Karpas-422 (cell line): ENCODE results near the gene TRPM2. TPM values are rescaled to one million over a fixed set of nuclear protein-coding genes. Genes with fewer than 3 reads are reported as not detected.

ENCODE experiments used
- DNase-seq: peaks from one replicate; pipeline ENCODE4 v3.0.0-alpha.2; 2015
- H2AFZ ChIP-seq: fragments of 200-600 bp; sonication (generic); 2 replicates; pipeline ENCODE4 v1.6.1; 2014; ENCODE audit warnings: antibody characterized with exemption, low read length, mixed read lengths
- H3K27ac ChIP-seq: fragments of 200-600 bp; sonication (generic); 2 replicates; pipeline ENCODE4 v1.5.1; 2014; ENCODE audit warnings: mild to moderate bottlenecking, low read length, moderate library complexity
- H3K27me3 ChIP-seq: fragments of 200-600 bp; sonication (generic); 2 replicates; pipeline ENCODE4 v1.6.1; 2014; ENCODE audit warnings: low read length, mixed read lengths
- H3K36me3 ChIP-seq: fragments of 200-600 bp; sonication (generic); 2 replicates; pipeline ENCODE4 v1.6.1; 2014; ENCODE audit warnings: low read length, mixed read lengths; ENCODE audit not compliant: insufficient read depth
- H3K4me1 ChIP-seq: fragments of 200-600 bp; sonication (generic); 2 replicates; pipeline ENCODE4 v1.6.1; 2014; ENCODE audit warnings: mild to moderate bottlenecking, low read length, mixed read lengths
- H3K4me2 ChIP-seq: fragments of 200-600 bp; sonication (generic); 2 replicates; pipeline ENCODE4 v1.6.1; 2014; ENCODE audit warnings: low read length, low read depth, mild to moderate bottlenecking; ENCODE audit not compliant: poor library complexity, severe bottlenecking
- H3K4me3 ChIP-seq: fragments of 200-600 bp; sonication (generic); 2 replicates; pipeline ENCODE4 v1.5.1; 2014; ENCODE audit warnings: mild to moderate bottlenecking, antibody characterized with exemption, low read length, mixed read lengths
- H3K79me2 ChIP-seq: fragments of 200-600 bp; sonication (generic); 2 replicates; pipeline ENCODE4 v1.6.1; 2014; ENCODE audit warnings: mild to moderate bottlenecking, low read length, mixed read lengths
- H3K9ac ChIP-seq: fragments of 200-600 bp; sonication (generic); 2 replicates; pipeline ENCODE4 v1.6.0; 2014; ENCODE audit warnings: low read length
- H3K9me2 ChIP-seq: fragments of 200-600 bp; sonication (generic), shearing (Covaris generic); replicated peaks from 2 replicates; pipeline ENCODE4 v1.6.0; 2014; ENCODE audit warnings: mild to moderate bottlenecking, low read length, moderate library complexity; ENCODE audit not compliant: insufficient read depth
- H3K9me3 ChIP-seq: fragments of 300-700, 200-600 bp; sonication (generic); 2 replicates; pipeline ENCODE4 v1.6.1; 2014; ENCODE audit warnings: low read length, mixed read lengths
- H4K20me1 ChIP-seq: fragments of 200-600 bp; sonication (generic); 2 replicates; pipeline ENCODE4 v1.6.1; 2014; ENCODE audit warnings: mild to moderate bottlenecking, antibody characterized with exemption, low read length, low read depth; ENCODE audit not compliant: insufficient read depth
- total RNA-seq: library from RNA; depleted of rRNA; stranded (reverse); fragments of >200 nt; shearing (Covaris generic); gene quantifications from 2 replicates; pipeline ENCODE4 v1.2.3, GENCODE V29; 2014; ENCODE audit warnings: low replicate concordance

TRPM2 gene
- total RNA-seq, 1 experiment from 2014 or later: not detected

GRCh38 chr21:44368711-44369446 lies 15.5 kb downstream of the TRPM2 start:
- Histone ChIP-seq H3K9ac (no peak overlapping the region), H3K4me3 (no peak overlapping the region), H3K79me2 (no peaks in the 10 kb centered on the region), H2AFZ (no peak overlapping the region), H3K9me2 (no peaks in the 10 kb centered on the region), H4K20me1 (no peaks in the 10 kb centered on the region), H3K9me3 (no peaks in the 10 kb centered on the region), H3K27ac (no peak overlapping the region), H3K4me1 (no peaks in the 10 kb centered on the region), H3K27me3 (no peaks in the 10 kb centered on the region), H3K36me3 (no peaks in the 10 kb centered on the region), H3K4me2 (no peak overlapping the region)
- no peak for DNase-seq

- Histone ChIP-seq H3K9ac (no peak overlapping the region), H4K20me1 (no peaks in the 10 kb centered on the region), H3K9me2 (no peaks in the 10 kb centered on the region), H3K9me3 (no peaks in the 10 kb centered on the region), H3K4me1 (no peaks in the 10 kb centered on the region), H3K27ac (no peak overlapping the region), H2AFZ (no peak overlapping the region), H3K4me2 (no peak overlapping the region), H3K27me3 (no peaks in the 10 kb centered on the region), H3K79me2 (no peaks in the 10 kb centered on the region), H3K4me3 (no peak overlapping the region), H3K36me3 (no peaks in the 10 kb centered on the region)
- DNase-seq: no peak
Observed at GRCh38 chr21:44370027-44370735, 16.8 kb downstream of the TRPM2 start.

- no peak overlapping the region for H3K4me3 ChIP-seq
- no peak overlapping the region for H3K4me2 ChIP-seq
- H4K20me1 ChIP-seq: no peaks in the 10 kb centered on the region
- no peak overlapping the region for H3K9ac ChIP-seq
- no peaks in the 10 kb centered on the region for H3K79me2 ChIP-seq
- no peaks in the 10 kb centered on the region for H3K36me3 ChIP-seq
- H2AFZ ChIP-seq: no peak overlapping the region
- no peaks in the 10 kb centered on the region for H3K9me3 ChIP-seq
- H3K27me3 ChIP-seq: no peaks in the 10 kb centered on the region
- H3K4me1 ChIP-seq: no peaks in the 10 kb centered on the region
- no peak for DNase-seq
- no peak overlapping the region for H3K27ac ChIP-seq
- H3K9me2 ChIP-seq: no peaks in the 10 kb centered on the region
Observed at GRCh38 chr21:44370786-44371410, 17.5 kb downstream of the TRPM2 start.

GRCh38 chr21:44371596-44371995 lies 18.2 kb downstream of the TRPM2 start:
- no peaks in the 10 kb centered on the region for H3K9me2 ChIP-seq
- H3K4me3 ChIP-seq: no peak overlapping the region
- no peak overlapping the region for H2AFZ ChIP-seq
- no peaks in the 10 kb centered on the region for H3K27me3 ChIP-seq
- no peaks in the 10 kb centered on the region for H4K20me1 ChIP-seq
- H3K79me2 ChIP-seq: no peaks in the 10 kb centered on the region
- no peak overlapping the region for H3K27ac ChIP-seq
- DNase-seq: no peak
- H3K36me3 ChIP-seq: no peaks in the 10 kb centered on the region
- H3K4me1 ChIP-seq: no peaks in the 10 kb centered on the region
- H3K9me3 ChIP-seq: no peaks in the 10 kb centered on the region
- no peak overlapping the region for H3K9ac ChIP-seq
- no peak overlapping the region for H3K4me2 ChIP-seq

GRCh38 chr21:44372616-44373015 lies 19.2 kb downstream of the TRPM2 start:
- H3K4me1 ChIP-seq: no peaks in the 10 kb centered on the region
- H4K20me1 ChIP-seq: no peaks in the 10 kb centered on the region
- no peaks in the 10 kb centered on the region for H3K79me2 ChIP-seq
- no peak overlapping the region for H2AFZ ChIP-seq
- H3K27me3 ChIP-seq: no peaks in the 10 kb centered on the region
- no peaks in the 10 kb centered on the region for H3K9me3 ChIP-seq
- no peak overlapping the region for H3K4me2 ChIP-seq
- H3K27ac ChIP-seq: no peak overlapping the region
- no peak for DNase-seq
- H3K4me3 ChIP-seq: no peak overlapping the region
- no peaks in the 10 kb centered on the region for H3K9me2 ChIP-seq
- H3K36me3 ChIP-seq: no peaks in the 10 kb centered on the region
- no peak overlapping the region for H3K9ac ChIP-seq

GRCh38 chr21:44374601-44375280 lies 21.3 kb downstream of the TRPM2 start:
- Histone ChIP-seq H3K9me2 (no peaks in the 10 kb centered on the region), H3K4me3 (no peak overlapping the region), H2AFZ (no peak overlapping the region), H3K27me3 (no peaks in the 10 kb centered on the region), H4K20me1 (no peaks in the 10 kb centered on the region), H3K4me1 (no peaks in the 10 kb centered on the region), H3K9me3 (no peaks in the 10 kb centered on the region), H3K27ac (no peak overlapping the region), H3K4me2 (no peak overlapping the region), H3K79me2 (no peaks in the 10 kb centered on the region), H3K9ac (no peak overlapping the region), H3K36me3 (no peaks in the 10 kb centered on the region)
- no peak for DNase-seq

- no peaks in the 10 kb centered on the region for H3K9me2 ChIP-seq
- H3K4me1 ChIP-seq: no peaks in the 10 kb centered on the region
- no peak overlapping the region for H3K27ac ChIP-seq
- H3K9me3 ChIP-seq: no peaks in the 10 kb centered on the region
- H3K9ac ChIP-seq: no peak overlapping the region
- H2AFZ ChIP-seq: no peak overlapping the region
- H4K20me1 ChIP-seq: no peaks in the 10 kb centered on the region
- H3K79me2 ChIP-seq: no peaks in the 10 kb centered on the region
- H3K4me3 ChIP-seq: no peak overlapping the region
- no peak overlapping the region for H3K4me2 ChIP-seq
- H3K27me3 ChIP-seq: no peaks in the 10 kb centered on the region
- no peaks in the 10 kb centered on the region for H3K36me3 ChIP-seq
- DNase-seq: no peak
Observed at GRCh38 chr21:44375281-44375651, 21.8 kb downstream of the TRPM2 start.

- no peaks in the 10 kb centered on the region for H3K4me1 ChIP-seq
- DNase-seq: no peak
- no peak overlapping the region for H3K9ac ChIP-seq
- no peaks in the 10 kb centered on the region for H3K9me3 ChIP-seq
- no peaks in the 10 kb centered on the region for H3K79me2 ChIP-seq
- no peak overlapping the region for H3K4me2 ChIP-seq
- no peak overlapping the region for H2AFZ ChIP-seq
- no peak overlapping the region for H3K27ac ChIP-seq
- H3K9me2 ChIP-seq: no peaks in the 10 kb centered on the region
- no peaks in the 10 kb centered on the region for H3K36me3 ChIP-seq
- no peak overlapping the region for H3K4me3 ChIP-seq
- no peaks in the 10 kb centered on the region for H4K20me1 ChIP-seq
- H3K27me3 ChIP-seq: no peaks in the 10 kb centered on the region
Observed at GRCh38 chr21:44375761-44376241, 22.4 kb downstream of the TRPM2 start.
